Colon (tissue), 2 donors: ENCODE measurements around the gene VAMP2.

Source experiments
- FAIRE-seq: peaks from 2 replicates; lab custom pipeline; 2012; peaks lifted over from hg19 to GRCh38; lab: Jason Lieb, UNC
- donor health status: control.
- donor health status: control.

Gene VAMP2

DNA sequence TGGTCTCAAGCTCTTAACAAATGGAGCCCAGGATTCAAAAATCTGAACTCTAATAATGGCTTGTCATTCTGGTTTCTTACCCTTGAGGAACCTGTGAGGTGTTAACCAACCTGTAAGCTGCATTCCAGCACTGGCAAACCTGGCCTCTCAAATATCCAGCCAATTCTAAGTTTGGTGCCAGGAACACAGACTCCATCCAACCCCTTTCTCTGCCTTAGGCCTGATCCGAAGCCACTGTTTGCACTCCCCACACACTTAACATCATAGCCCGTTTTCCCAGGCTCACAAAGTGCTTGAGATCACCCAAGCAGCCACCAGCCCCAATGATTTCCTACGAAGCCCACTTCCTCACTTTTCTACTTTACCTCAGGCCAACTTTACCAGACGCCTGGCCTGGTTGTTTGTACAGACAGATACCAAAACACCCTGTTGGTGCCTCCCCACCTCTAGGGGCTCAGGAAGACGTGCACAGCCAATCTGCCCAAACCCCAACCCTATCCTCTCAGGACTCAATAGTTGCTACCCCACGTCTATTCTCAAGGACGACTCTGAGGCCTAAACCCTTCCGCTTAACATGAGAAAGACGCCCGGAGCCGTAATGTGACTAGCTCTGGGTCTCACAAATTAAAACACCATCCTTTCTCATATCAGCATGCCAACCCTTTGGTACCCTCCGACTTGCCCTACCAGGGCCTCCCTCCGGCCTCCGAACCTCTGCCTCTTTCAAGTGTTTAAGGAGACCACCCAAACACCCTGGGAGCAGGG lies 7.3 kb downstream of the VAMP2 start:
- FAIRE-seq, result no peak

GRCh38 chr17:8154608-8155155 lies 8.1 kb downstream of the VAMP2 start:
- FAIRE-seq, result no peak

- no peak for FAIRE-seq
These were observed 8.7 kb downstream of the VAMP2 start for GRCh38 chr17:8153957-8154607.

- no peak for FAIRE-seq
These were observed 9.2 kb downstream of the VAMP2 start for GRCh38 chr17:8153525-8153956.

GRCh38 chr17:8153031-8153451 lies 9.7 kb downstream of the VAMP2 start:
- FAIRE-seq, result no peak

- no peak for FAIRE-seq
These were observed 10.5 kb downstream of the VAMP2 start, which contains the start of gene PER1 for GRCh38 chr17:8152112-8152775. Gene PER1 (minus strand): TSS chr17:8152404. CDS start chr17:8150706, 1,698 bp downstream.

- no peak for FAIRE-seq
These were observed 11.1 kb downstream of the VAMP2 start for GRCh38 chr17:8151641-8152111.

GRCh38 chr17:8151120-8151640 lies 11.6 kb downstream of the VAMP2 start:
- FAIRE-seq, result no peak

- no peak for FAIRE-seq
These were observed 12.3 kb downstream of the VAMP2 start for GRCh38 chr17:8150194-8151119.

DNA sequence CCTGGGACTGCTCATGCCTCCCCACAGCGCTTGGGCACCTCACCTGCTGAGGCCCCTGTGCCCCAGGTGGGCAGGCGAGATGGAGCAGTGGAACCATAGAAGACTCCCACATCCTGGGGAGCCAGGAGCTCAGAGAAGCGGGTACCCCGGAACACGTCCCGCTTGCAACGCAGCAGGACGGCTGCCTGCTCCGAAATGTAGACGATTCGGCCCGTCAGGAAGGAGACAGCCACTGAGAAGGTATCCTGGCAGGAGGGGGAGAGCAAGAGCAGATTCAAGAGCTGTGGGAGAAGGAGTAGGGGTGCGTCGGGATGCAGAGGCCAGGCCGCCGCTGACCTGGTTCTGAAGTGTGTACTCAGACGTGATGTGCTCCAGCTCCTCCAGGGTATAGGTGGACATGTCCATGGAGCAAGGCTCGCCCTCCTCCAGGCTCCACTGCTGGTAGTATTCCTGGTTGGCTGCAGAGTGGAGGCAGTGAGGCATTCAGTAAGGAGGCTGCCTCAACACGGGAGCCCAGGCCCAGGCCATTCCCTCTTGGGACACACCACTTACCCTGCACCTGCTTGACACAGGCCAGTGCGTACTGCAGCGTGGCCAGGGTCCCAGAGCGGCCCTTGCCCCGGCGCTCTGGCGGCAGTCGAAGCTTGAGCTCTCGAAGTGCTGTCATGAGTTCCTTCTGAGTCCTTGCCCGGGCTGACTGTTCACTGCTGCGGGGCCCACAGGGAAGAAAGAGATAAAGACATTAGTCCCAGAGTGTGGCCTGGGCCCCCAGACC lies 13.1 kb downstream of the VAMP2 start:
- no peak for FAIRE-seq

DNA sequence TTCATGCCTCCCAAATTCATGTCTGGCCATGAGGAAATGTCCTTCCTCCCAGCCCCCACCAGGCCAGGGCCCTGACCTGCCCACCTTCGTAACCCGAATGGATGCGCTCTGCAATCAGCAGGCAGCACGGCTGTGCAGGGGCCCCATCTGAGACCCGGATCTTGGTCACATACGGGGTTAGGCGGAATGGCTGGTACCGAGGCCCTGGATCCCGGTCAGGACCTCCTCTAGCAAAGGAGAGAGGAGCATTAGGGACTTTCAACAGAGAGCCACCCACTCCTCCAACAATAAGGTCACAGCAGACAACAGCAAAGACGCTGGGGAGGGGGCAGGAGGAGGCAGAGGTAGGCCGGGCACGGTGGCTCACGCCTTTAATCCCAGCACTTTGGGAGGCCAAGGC lies 14.2 kb downstream of the VAMP2 start:
- FAIRE-seq, result no peak

DNA sequence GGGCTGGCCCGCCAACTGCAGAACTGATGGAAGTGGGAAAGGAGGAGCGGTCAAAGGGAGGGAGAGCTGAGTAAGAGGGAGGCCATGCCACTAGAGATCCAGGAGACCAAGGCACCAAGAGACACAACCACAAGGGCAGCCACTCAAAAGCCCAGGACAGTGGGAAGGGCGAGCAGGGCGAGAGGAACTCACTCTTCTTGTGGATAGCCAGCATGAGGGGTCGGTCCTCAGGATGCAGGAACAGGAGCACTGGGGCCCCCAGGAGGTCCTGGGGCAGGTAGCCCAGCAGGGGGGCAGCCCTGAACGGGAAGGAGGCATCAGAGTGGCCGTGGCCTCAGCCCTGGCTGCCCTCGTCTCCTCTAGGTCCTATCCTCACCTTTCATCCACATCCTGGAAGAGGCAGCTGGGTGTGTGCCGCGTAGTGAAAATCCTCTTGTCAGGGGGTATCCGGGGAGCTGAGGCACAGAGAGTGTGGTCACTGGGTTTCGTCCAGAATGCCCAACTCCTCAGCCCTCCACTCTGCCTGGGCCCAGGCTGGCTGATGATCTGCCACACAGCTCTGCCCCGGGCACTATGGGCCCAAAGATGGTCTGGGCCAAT lies 14.8 kb downstream of the VAMP2 start:
- no peak for FAIRE-seq

DNA sequence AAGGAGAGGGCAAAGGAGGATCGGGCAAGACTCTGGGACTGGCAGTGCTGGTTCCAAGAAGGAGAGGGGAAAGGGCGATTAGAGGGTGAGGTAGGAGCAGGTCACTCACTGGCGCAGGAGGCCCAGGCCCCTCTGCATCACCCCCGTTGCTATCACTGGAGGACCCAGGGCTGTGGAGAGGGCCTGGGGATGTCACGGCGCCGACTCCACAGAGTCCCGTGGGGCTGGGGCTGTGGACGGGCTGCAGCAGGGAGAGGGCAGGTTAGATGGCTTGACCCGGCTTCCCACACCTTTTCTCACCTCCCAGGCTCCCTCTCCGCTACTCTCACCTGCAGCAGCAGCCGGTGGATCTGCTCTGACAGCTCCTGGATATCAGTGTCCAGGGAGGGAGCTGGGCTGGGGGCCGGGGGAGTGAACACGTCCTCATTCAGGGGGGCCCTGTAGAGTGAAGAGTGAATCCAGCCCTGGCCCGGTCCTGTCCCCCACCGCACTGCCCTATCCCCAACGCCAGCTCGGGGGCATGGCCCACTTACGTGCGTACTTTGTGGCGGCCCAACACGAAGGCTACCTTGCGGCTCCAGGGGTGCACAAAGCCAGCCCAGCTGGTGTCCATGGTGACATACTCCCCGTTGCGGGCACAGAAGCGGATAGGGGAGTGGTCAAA lies 15.5 kb downstream of the VAMP2 start:
- no peak for FAIRE-seq

GRCh38 chr17:8146381-8147140 lies 16.2 kb downstream of the VAMP2 start:
- no peak for FAIRE-seq

- no peak for FAIRE-seq
These were observed 16.9 kb downstream of the VAMP2 start for GRCh38 chr17:8145811-8146210.

DNA sequence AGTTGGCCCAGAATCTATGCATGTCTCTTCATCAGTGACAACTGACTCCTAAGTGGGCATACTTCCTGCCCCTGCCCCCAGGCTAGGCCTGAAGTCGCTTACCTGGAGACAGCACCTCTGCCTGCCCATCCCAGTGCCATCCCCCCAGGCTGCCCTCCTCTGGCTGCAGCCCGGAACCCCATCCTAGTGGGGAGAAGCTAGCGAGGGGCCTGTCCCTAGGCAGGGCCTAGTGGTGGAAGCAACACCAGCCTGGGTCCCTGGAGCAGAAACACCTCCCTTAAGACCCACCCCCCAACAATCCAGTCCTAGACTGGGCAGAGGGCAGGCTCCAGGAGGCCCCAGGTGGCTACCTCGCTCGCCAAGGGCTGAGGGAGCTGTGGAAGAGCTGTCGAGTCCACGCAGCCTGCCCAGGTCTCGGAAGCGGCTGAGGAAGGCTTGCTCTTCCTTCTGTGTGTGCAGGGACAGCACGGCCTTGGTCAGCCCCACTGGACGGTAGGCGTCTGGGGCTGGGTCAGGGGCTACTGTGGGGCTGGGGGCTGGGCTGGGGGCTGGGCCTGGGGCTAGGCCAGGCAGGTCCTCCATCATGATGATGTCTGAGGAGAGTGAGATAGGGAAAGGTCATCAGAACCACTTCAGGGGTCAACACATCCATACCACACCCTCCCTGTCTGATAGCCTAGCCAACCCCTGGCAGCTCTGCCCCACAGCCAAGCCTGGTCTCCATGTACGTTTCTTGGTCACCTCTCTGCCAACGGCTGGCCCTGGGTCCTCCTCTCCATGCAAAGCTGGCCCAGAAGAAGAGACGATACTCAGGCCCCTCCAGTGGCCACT lies 18.1 kb downstream of the VAMP2 start:
- FAIRE-seq, result no peak

DNA sequence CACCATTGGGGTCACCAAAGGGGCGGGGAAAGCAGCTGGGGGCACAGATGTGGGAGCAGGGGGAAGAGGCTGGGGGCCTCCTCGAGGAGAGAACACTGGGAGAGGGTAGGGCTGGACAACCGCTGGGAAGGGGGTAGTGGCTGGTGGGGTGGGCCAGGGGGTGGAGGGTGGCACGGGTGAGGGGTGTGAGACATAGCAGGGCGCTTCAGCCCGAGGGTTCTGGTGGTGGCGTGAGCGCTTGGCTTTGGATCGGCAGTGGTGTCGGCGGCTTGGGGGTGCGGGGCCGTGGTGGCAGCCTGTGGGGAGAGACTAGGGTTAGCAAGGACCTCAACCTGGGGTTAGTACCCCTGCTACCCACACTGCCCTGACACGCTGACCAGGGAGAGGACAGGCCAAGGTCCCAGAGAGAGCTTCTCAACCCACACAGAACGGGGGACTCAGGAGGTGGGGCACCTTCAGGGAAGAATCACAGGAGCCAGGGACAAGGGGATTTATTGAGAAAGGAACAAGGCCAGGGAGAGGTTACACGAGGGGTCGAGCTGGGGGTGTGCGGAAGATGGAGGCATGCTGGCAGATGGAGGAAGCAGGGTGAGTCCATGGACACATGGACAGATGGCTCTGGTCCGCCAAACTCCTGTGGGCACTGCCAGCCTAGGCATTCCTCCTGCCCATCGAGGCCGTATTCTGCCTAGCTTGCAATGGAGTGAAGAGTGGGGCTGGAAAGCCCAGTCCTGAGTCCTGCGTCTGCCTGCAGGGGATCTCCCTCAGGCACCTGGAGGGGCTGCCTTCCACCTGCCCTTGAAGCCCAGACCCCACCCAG lies 19.0 kb downstream of the VAMP2 start:
- FAIRE-seq, result no peak
